ENCODE data around the gene SPTLC1. TPM values are rescaled to one million over a fixed set of nuclear protein-coding genes. Genes with fewer than 3 reads are reported as not detected.
"Not testable (repeated sequence)": the region's sequence is repeated elsewhere in the genome, so short reads cannot be mapped to it uniquely, and the experiment has no call there.

SPTLC1 gene
- total RNA-seq, 2 experiments from 2014 or later: 32.0 to 38.4 TPM

GRCh38 chr9:92150501-92151470 lies 35.6 kb upstream of the SPTLC1 start:
- CTCF ChIA-PET: interaction anchor here (1.1 to 2.1 kb wide), 2 partner anchors 10 to 12 kb away, joined by 3 to 10 read pairs; no protein-coding TSS in a partner anchor
- H3K27ac Mint-ChIP-seq; intact Hi-C loops (cut with micrococcal nuclease); H3K36me3 Mint-ChIP-seq (ENCODE audit: low read depth); H3K4me1 Mint-ChIP-seq (ENCODE audit: low read depth); H3K9me3 Mint-ChIP-seq; DNase-seq; H3K4me3 Mint-ChIP-seq: not testable (repeated sequence)
- H3K27me3 Mint-ChIP-seq (ENCODE audit: low read depth): peaks cover 12% of the 10 kb centered on the region

- Mint-ChIP-seq H3K9me3 (no peaks in the 10 kb centered on the region), H3K27me3 (ENCODE audit: low read depth) (peaks cover 28% of the 10 kb centered on the region), H3K36me3 (ENCODE audit: low read depth) (no peaks in the 10 kb centered on the region), H3K27ac (peak overlapping the region; percentile 44), H3K4me1 (ENCODE audit: low read depth) (peaks cover 4% of the 10 kb centered on the region), H3K4me3 (peak overlapping the region; percentile 17)
- intact Hi-C loops (cut with micrococcal nuclease): no loop called here
- no peak for DNase-seq
- CTCF ChIA-PET: interaction anchor here (1.6 to 2.5 kb wide), 3 partner anchors 10 to 15 kb away, joined by 5 to 12 read pairs (median 5); no protein-coding TSS in a partner anchor
Observed at GRCh38 chr9:92147852-92148180, 32.6 kb upstream of the SPTLC1 start.

GRCh38 chr9:92147030-92147851 lies 32.0 kb upstream of the SPTLC1 start:
- Mint-ChIP-seq H3K36me3 (ENCODE audit: low read depth) (no peaks in the 10 kb centered on the region), H3K4me3 (peak overlapping the region; percentile 43), H3K27me3 (ENCODE audit: low read depth) (peaks cover 31% of the 10 kb centered on the region), H3K9me3 (no peaks in the 10 kb centered on the region), H3K4me1 (ENCODE audit: low read depth) (peaks cover 4% of the 10 kb centered on the region), H3K27ac (peak overlapping the region; percentile 54)
- intact Hi-C loops (cut with micrococcal nuclease): no loop called here
- CTCF ChIA-PET: interaction anchor here (0.9 to 2.5 kb wide), 4 partner anchors 9 to 620 kb away, joined by 3 to 12 read pairs (median 5); no protein-coding TSS in a partner anchor
- DNase-seq: peak; percentile 44

- H3K4me1 Mint-ChIP-seq (ENCODE audit: low read depth): peaks cover 4% of the 10 kb centered on the region
- H3K4me3 Mint-ChIP-seq: no peak overlapping the region
- no peak overlapping the region for H3K27ac Mint-ChIP-seq
- no peaks in the 10 kb centered on the region for H3K36me3 Mint-ChIP-seq (ENCODE audit: low read depth)
- no peaks in the 10 kb centered on the region for H3K9me3 Mint-ChIP-seq
- peaks cover 37% of the 10 kb centered on the region for H3K27me3 Mint-ChIP-seq (ENCODE audit: low read depth)
- CTCF ChIA-PET: interaction anchor here (0.6 to 2.5 kb wide), 6 partner anchors 8 to 621 kb away, joined by 3 to 12 read pairs (median 4); partner anchors contain the start of gene SPTLC1
- intact Hi-C loops (cut with micrococcal nuclease): no loop called here
- DNase-seq: no peak
Observed at GRCh38 chr9:92146610-92147009, 31.4 kb upstream of the SPTLC1 start.

GRCh38 chr9:92145784-92146183 lies 30.6 kb upstream of the SPTLC1 start:
- H3K9me3 Mint-ChIP-seq; H3K36me3 Mint-ChIP-seq (ENCODE audit: low read depth); DNase-seq; H3K4me1 Mint-ChIP-seq (ENCODE audit: low read depth); H3K27ac Mint-ChIP-seq; intact Hi-C loops (cut with micrococcal nuclease); H3K4me3 Mint-ChIP-seq: not testable (repeated sequence)
- peaks cover 43% of the 10 kb centered on the region for H3K27me3 Mint-ChIP-seq (ENCODE audit: low read depth)
- CTCF ChIA-PET: interaction anchor here (1.2 kb wide), 1 partner anchor 11 kb away, joined by 3 read pairs; no protein-coding TSS in a partner anchor

- intact Hi-C loops (cut with micrococcal nuclease): loop anchor here (5.0 kb wide), 1 partner anchor 100 kb away; no protein-coding TSS in a partner anchor
- peaks cover 41% of the 10 kb centered on the region for H3K27me3 Mint-ChIP-seq (ENCODE audit: low read depth)
Observed at GRCh38 chr9:92142329-92142728, 27.1 kb upstream of the SPTLC1 start.

GRCh38 chr9:92141144-92142129 lies 26.2 kb upstream of the SPTLC1 start:
- intact Hi-C loops (cut with micrococcal nuclease): loop anchor here (5.0 kb wide), 1 partner anchor 101 kb away; no protein-coding TSS in a partner anchor

More at GRCh38 chr9:92142329-92142728, 27.1 kb upstream of the SPTLC1 start:
- CTCF ChIA-PET: interaction anchor here (0.9 to 1.5 kb wide), 3 partner anchors 10 to 487 kb away, joined by 3 to 5 read pairs (median 3); no protein-coding TSS in a partner anchor
- peaks cover 11% of the 10 kb centered on the region for H3K4me1 Mint-ChIP-seq (ENCODE audit: low read depth)
- H3K27ac Mint-ChIP-seq: no peak overlapping the region
- no peak overlapping the region for H3K4me3 Mint-ChIP-seq
- no peaks in the 10 kb centered on the region for H3K36me3 Mint-ChIP-seq (ENCODE audit: low read depth)
- DNase-seq: no peak
- H3K9me3 Mint-ChIP-seq: no peaks in the 10 kb centered on the region

GRCh38 chr9:92140754-92141143 lies 25.5 kb upstream of the SPTLC1 start:
- no peaks in the 10 kb centered on the region for H3K9me3 Mint-ChIP-seq
- CTCF ChIA-PET: interaction anchor here (0.7 to 3.8 kb wide), 38 partner anchors 8 to 686 kb away, joined by 3 to 23 read pairs (median 4); partner anchors contain the start of genes CENPP, NOL8 and SPTLC1
- no peak overlapping the region for H3K4me3 Mint-ChIP-seq
- peaks cover 34% of the 10 kb centered on the region for H3K27me3 Mint-ChIP-seq (ENCODE audit: low read depth)
- H3K4me1 Mint-ChIP-seq (ENCODE audit: low read depth): peaks cover 7% of the 10 kb centered on the region
- no peak for DNase-seq
- intact Hi-C loops (cut with micrococcal nuclease): loop anchor here (1.0 to 5.0 kb wide), 4 partner anchors 102 to 494 kb away; partner anchors contain the start of gene IARS1
- H3K36me3 Mint-ChIP-seq (ENCODE audit: low read depth): no peaks in the 10 kb centered on the region
- H3K27ac Mint-ChIP-seq: no peak overlapping the region

More at GRCh38 chr9:92141144-92142129, 26.2 kb upstream of the SPTLC1 start:
- DNase-seq: peak; percentile 26
- peaks cover 7% of the 10 kb centered on the region for H3K4me1 Mint-ChIP-seq (ENCODE audit: low read depth)
- no peaks in the 10 kb centered on the region for H3K36me3 Mint-ChIP-seq (ENCODE audit: low read depth)
- H3K9me3 Mint-ChIP-seq: no peaks in the 10 kb centered on the region
- peaks cover 36% of the 10 kb centered on the region for H3K27me3 Mint-ChIP-seq (ENCODE audit: low read depth)
- CTCF ChIA-PET: interaction anchor here (1.0 to 3.8 kb wide), 18 partner anchors 8 to 649 kb away, joined by 3 to 23 read pairs (median 6); no protein-coding TSS in a partner anchor
- no peak overlapping the region for H3K4me3 Mint-ChIP-seq
- H3K27ac Mint-ChIP-seq: no peak overlapping the region

GRCh38 chr9:92140074-92140753 lies 25.0 kb upstream of the SPTLC1 start:
- Mint-ChIP-seq H3K36me3 (ENCODE audit: low read depth) (no peaks in the 10 kb centered on the region), H3K4me1 (ENCODE audit: low read depth) (peaks cover 7% of the 10 kb centered on the region), H3K9me3 (no peaks in the 10 kb centered on the region), H3K4me3 (no peak overlapping the region), H3K27me3 (ENCODE audit: low read depth) (peaks cover 30% of the 10 kb centered on the region), H3K27ac (no peak overlapping the region)
- intact Hi-C loops (cut with micrococcal nuclease): loop anchor here (1.0 to 5.0 kb wide), 4 partner anchors 102 to 494 kb away; partner anchors contain the start of gene IARS1
- DNase-seq: peak; percentile 77
- CTCF ChIA-PET: interaction anchor here (0.6 to 3.8 kb wide), 45 partner anchors 9 to 687 kb away, joined by 3 to 23 read pairs (median 4); partner anchors contain the start of genes CENPP, NOL8 and SPTLC1

GRCh38 chr9:92138960-92139540 lies 23.8 kb upstream of the SPTLC1 start:
- H3K9me3 Mint-ChIP-seq; DNase-seq; H3K36me3 Mint-ChIP-seq (ENCODE audit: low read depth); H3K27ac Mint-ChIP-seq; H3K4me3 Mint-ChIP-seq; H3K4me1 Mint-ChIP-seq (ENCODE audit: low read depth): not testable (repeated sequence)
- CTCF ChIA-PET: interaction anchor here (0.6 to 3.8 kb wide), 35 partner anchors 9 to 1872 kb away, joined by 3 to 23 read pairs (median 4); partner anchors contain the start of genes CENPP, NOL8 and SPTLC1
- intact Hi-C loops (cut with micrococcal nuclease): loop anchor here (1.0 to 5.0 kb wide), 2 partner anchors 188 to 652 kb away; partner anchors contain the start of genes CENPP and NOL8
- peaks cover 29% of the 10 kb centered on the region for H3K27me3 Mint-ChIP-seq (ENCODE audit: low read depth)
